HG02885 (cell line): ENCODE measurements around the gene PLCG1.

Experiments used
- ATAC-seq: cut with Tn5 transposase; IDR thresholded peaks from one replicate; pipeline ENCODE4 v1.9.1; 2021; ENCODE audit warnings: mild to moderate bottlenecking; ENCODE audit not compliant: unreplicated experiment, poor library complexity

PLCG1 gene

DNA sequence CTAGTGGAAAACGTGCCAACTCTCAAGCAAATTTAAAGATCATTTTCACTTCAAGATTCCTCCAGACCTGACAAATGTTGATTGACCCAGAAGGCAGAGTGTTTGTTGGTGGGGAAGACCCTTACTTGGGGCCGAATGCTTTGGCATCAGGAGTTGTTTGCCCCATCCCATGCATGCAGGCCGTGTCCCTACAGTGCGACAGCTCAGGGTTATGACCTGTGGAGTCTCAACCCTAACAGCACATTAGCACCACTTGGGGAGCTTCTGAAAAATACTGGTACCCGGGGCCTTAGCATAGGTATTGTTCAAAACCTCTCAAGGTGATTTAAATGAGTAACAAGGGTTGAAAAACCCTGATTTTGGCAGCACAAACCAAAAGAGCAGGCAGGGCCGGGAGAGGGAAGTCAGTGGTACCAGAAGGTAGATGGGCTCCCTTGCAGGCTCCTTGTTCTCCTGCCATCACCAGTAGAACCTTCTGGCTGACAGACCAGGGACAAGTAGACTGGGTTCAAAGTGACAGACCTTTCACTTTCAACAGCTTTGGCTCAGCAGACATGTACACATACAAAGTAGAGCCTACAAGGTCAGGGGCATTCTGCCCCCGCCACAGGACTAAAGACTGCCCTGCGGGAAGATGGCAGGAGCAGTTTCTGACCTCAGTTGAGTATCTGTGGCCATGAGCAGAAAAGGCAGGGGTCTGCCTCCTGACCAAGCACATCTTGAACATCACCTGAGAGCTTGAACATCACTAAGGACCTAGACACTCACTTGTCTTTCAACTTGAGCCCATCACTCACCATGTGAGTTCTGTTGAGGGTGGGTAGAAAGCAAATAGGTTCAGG lies 39.6 kb downstream of the PLCG1 start:
- no peak for ATAC-seq

DNA sequence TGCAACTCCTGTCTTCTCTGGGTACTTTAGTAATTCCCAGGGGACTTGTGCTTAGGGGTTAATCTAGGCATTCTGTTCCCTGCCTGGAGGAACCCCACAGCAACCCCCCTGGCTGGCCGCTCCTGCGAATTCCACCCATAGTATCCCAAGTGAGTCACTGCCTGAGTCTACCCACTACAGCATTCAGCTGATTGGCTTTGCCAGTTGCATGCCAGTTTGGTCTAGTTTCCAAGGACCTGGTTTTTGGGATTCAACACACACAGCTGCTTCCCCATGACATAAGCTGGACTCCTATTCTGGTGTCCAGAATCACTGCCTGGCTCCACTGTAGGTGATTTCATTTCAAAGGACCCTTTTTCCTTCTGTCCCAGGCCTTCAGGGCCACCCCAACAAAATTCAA lies 40.3 kb downstream of the PLCG1 start:
- no peak for ATAC-seq

DNA sequence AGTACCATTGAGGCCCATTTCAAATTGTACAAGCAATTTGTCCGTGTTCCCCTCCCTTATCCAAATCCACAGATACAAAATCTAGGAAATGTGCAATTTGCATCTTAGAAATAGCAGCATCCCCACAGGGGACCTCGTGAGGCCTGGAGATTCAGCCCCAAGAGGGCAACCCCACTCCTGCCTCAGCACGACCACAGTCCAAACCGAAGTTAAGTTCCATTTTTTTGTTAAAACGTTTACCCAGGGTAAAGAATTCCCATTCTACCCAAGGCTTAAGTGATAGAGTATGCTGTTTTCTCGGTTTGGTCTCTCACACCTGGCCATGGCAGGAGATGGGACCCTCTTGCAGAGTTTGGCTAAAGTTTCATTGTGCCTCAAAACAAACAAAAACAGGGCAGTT lies 41.2 kb downstream of the PLCG1 start:
- ATAC-seq = no peak

DNA sequence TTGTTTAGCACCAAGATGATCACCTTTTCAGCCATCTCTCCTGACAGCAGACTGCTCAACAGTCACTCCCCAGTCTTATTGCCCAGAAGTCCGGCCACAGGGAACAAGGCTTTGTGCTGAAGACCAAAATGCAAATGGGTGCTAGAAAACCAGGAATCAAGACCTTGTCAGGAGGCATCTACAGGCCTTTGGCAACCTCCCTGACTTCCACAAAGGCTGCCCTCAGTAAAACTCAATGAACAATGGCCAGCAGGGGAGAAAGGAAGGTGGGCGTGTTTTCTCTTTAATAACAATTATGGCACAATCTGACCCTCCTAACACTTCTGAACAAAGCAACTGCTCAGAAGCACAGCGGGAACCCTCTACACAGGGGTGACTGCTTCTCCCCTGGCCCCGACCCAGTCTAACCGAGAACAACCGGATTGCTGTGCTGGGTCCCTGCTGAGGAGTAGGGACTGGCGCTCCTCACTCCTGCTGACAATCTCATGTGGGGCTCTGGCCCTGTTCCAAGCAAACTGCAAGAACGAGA lies 41.6 kb downstream of the PLCG1 start:
- no peak for ATAC-seq

DNA sequence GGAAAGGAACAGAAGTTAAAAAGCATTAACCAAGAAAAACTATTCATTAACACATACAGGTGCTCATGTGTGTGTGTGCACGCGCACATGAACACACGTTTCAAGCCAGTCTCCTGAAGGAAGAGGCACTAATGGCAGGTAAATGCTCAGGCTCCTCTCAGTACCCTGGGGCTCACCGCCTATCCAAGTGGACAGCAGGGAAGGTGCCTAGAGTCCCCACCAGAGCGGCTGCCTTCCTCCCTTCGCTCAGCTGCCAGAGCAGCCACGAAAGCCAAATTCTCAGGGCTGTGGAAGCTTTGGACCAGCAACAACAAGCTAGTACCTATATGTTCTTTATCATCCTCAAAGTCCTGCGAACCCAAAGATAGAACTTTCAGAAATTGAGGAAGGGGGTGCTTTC lies 42.6 kb downstream of the PLCG1 start:
- ATAC-seq = no peak

DNA sequence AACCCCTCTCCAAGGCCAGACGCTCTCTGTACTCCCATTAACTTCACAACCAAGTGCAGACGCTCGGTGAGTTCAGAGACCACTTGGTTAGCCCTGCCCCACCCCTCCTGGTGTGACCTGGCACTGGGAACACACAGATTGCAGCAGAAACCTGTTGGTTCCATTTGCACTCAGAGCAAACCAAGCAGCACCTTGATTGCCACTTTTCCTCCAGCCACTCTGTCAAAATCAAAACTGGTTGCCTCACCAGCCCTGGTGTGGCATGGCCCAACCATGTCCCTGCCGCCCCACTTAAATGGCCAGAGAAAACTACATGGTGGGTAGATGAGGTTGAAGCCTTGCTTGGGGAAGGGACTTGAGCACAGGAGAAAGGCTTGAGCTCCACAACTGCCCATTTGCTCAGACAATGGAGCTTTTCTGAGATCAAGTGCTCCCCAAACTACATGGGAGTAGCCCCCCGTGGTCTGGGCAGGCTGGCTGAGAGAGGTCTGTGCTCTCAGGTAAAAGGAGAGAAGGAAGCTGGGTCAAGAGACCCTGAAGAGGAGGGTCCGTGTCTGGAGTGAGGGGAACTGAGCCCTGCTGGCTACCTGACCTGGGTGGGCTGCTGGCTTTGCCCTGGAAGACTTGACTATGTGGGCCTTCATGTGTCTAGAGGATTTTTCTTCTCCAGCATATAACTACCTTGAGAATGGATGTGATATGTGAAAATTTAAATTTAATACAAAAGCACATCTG lies 43.4 kb downstream of the PLCG1 start:
- no peak for ATAC-seq

DNA sequence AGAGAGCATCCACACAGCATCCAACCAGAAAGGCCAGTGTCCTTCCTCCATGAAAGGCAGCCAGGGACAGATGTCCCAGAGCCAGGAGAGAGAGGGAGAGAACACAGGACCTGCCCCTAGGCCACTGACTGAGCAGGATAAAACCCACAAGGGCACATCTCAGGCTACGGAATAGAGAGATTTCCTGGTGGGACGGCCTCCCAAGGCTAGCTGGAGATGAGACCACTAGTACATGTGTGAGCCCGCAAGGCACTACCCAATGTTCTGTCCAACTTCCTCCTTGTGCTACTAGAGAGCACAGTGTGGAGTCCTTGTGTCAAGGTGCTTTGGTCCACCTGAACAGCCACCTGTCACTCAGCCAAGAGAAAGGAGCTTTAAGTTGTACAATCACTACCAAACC lies 44.2 kb downstream of the PLCG1 start:
- ATAC-seq = no peak

DNA sequence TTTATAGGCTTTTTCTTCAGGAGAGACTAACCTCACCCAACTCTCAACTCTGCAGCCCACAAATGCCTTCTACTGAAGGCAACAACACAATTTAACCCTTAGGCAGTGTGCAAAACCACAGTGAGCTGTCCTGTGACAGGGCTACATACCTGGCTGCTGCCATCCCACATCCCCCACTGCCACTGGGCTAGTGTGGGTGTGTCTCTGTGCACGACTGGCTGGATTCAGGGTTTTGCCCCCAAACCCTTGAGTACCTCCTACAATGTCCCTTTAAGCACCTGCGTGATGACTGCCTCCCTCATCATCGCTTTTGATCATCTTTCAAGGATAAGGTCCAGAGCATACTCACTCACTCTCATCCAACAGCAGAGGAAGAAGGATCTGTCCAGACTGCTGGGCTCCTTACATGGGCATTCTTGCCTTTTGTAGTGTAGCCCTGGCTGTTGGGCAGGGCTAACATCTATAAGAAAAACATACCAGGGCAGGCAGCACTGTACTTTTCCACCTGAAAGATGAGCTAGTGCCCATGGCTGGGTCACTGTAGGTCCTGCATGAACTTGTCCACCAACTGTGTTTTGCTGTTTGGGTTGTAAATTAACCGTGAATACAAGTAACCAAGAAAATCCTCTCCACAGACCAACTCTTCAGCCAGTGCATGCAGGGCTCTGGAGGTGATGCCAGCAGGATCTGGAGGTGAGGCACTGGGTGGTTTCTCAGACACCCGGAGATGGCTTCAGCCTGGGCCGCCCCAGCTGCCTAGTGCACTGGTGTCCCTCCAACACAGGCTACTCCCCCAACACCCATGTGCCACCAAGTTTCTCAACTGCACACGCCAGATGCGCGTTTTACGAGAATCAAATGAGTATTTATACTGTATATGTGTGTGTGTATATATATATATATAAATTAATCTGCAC lies 45.2 kb downstream of the PLCG1 start:
- no peak for ATAC-seq

DNA sequence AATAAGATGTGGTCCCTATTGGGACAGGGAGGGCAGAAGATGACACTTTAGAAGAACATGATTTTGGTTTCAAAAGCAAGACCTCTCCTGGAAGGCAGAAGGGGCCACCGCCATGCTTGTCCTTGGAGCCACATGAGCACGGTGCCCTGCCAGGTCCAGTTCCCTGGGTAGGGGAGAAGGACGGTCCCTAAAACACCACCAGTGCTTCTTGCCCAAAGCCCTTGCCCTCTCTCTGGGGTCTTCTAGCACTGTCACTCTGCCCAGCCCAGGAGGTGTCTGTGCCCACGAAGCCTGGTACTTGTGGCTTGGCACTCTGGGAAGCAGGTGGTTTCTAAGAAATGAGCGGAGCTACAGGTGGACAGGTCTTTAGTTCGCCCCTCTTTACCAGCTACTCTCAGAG lies 46.0 kb downstream of the PLCG1 start:
- ATAC-seq = no peak

DNA sequence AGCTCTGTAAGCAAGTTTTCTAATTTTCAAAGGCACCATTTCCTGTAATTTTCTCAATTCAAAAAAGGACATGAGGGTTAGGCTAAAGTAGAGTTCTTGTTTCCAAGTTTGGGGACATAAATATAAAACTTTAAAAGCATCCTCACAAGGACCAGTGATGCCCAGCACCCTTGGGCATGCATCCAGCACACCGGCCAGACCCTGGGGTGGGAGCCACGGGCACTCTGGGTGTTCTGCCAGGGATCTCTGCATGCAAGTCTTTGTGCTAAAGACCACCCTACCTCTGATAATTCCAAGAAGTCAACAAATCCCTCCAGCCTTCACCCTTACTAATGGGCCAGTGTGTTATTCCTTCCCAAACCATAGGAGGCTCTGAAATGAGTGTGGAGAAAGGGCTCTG lies 46.5 kb downstream of the PLCG1 start:
- ATAC-seq = no peak

DNA sequence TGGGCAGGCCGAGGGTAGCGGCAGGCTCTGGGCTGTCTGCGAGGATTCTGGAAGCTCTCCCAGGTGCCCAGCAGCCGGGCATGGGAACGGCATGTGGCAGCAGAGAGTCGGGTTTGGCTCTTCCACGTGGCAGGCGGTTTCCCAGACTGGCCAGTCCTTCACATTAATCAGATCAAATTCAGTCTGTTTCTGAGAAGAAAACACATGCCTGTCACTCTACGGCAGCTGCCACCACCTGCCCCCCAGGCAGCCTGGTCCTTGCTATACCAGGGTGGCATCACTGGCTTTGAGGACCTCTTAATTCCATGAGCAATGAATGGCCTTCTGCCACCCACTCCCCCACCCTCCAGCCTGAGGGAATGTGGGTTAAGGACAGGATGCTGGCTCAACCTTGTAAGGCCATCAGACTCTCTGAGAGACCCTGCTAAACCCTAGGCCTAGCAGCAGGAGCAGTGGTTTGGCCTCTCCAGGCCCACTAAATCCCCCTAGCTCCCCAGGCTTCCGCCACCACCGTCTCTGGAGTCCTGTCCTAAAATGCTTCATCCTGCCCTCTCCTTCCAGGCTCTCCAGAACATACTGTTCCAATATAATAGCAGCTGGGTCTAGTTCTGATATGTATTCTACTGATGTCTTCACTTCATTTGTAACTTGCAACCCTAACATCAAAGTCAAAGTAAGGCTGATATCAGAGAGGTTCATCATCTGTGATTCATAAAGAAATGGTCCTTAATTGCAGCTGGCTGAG lies 47.8 kb downstream of the PLCG1 start:
- ATAC-seq = no peak

DNA sequence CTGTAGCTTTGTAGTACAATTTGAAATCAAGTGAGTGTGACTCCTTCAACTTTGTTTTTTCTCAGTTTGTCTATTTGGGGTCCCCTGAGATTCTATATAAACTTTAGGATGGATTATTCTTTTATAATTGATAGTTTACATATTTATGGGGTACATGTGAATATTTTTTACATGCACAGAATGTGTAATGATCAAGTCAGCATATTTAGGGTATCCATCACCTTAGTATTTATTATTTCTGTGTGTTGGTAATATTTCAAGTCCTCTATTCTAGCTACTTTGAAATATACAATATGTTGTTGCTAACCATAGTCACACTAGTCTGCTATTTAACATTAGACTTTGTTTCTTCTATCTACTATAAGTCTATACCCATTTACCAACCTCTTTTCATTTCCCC lies 50.3 kb downstream of the PLCG1 start:
- ATAC-seq = no peak

DNA sequence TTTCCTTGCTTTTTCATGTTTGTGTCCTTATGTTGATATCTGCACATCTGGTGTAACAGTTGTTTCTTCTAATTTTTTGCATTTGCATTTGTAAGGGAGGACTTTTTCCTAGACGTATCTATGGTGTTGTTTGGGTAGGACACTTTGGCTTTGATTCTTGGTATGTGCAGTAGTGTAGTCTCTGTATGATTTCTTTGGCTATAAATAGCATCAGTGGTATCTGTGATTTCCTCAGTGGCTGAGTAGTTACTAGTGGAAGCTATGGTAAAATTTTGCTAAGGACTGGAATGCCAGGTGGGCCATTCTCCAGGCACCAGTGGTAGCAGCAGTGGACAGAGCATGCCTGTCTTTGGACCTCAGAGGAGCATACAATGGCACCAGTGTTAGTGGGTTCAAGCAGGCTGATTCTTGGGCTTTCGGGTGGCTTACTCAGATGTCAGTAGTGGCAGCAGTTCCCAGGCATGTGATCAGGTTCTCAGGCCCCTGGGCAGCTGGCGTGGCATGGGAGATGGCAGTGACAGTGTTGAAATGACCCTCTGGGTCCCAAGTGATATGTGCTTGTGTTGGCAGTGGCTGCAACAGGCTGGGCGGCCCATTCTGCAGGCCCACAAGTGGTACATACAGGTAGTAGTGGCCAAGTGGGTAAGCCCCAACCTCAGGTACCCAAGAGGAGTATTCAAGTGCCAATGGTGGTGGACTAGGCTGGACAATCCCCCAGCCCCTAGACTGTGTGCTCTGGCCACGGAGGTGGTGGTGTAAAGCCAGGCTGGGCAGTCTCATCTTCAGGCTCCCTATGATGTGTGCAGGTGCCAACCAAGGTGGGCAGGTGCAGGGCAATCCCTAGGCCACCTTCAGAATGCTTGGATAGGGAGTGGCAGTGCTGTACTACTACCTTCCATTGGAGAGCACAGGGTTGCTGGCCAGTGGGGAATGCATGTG lies 54.5 kb downstream of the PLCG1 start:
- no peak for ATAC-seq

DNA sequence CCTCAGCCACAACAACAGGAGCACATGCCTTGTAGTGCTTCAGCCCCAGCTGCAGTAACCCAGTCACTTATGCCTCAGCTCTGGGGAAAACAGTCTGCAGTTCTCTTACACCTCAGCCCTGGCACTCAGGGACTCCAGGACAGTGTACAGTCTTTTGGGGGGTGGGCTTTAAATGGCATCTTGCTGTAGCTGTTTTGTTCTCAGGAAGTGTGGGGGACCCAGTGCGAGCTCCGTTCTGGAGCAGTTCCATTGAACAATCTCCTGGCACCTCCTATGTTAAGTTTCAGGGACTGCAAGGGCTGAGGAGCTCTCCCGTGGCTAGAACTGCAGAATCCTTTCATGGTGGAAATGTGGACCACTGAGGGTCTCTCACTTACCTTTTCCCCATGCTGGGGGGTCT lies 55.2 kb downstream of the PLCG1 start:
- no peak for ATAC-seq

DNA sequence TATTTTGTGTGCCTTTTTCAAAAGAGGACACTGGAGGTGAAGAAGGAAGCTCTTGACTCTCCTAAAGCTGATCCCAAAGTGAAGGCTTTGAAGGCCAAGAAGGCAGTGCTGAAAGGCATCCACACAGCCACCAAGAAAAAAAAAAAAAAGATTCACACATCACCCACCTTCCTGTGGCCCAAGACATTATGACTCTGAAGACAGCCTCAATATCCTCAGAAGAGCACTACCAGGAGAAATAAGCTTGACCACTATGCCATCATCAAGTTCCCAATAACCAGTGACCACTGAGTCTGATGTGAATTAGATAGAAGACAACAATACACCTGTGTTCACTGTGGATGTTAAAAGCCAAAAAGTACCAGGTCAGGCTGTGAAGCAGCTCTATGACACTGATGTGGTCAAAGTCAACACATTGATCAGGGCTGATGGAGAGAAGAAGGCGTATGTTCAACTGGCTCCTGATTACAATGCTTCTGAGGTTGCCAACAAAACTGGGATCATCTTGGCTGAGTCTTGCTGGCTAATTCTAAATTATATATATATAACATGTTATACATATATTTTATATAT lies 59.4 kb downstream of the PLCG1 start:
- no peak for ATAC-seq

DNA sequence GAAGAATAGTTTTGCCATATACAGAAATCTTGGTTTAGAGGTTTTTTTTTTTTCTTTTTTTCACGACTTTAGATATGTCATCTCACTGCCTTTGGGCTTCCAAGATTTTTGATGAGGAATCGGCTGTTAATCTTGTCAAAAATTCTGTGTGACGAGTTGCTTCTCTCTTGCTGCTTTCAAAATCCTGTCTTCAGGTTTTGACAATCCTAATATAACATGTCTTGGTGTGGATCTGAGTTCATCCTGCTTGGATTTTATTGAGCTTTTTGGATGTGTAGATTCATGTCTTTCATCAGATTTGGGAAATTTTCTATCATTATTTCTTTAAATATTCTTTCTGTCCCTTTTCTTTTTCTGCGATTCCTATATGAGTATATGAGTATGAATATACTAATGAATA lies 61.1 kb downstream of the PLCG1 start:
- no peak for ATAC-seq

DNA sequence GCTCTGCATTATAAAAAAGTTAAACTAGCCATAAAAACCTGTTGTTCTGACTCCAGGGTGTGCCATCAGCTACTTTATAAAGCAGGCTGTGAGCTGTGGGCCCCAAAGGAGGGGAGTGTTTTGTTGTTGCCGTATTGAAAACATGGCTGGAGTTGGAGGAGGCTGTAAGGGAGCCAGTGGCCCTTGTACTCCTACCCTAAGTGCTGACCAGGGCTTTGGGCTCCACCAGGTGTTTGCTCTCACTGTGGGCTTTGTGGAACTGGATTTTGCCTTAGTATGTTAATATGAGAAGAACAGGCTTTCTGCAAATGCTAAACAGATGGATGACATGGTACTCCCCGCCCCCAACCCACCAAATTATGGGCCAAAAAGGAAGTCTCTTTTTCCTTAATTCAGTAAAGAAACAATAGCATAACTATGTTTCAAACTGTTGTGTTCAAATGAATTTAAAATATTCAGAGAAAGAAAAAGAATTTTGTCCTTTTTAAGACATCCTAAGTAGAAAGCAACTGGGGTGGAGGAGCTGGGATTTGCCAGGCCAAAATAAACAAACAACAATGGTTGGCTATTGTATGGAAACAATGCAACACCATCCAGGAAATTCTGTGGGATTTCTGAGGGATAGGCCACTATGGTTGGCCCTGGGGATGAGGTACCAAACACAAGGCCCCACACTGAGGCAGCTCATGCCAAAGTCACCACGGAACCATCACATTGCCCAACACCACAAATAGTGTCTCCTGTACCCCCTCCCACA lies 63.3 kb downstream of the PLCG1 start:
- ATAC-seq = no peak

DNA sequence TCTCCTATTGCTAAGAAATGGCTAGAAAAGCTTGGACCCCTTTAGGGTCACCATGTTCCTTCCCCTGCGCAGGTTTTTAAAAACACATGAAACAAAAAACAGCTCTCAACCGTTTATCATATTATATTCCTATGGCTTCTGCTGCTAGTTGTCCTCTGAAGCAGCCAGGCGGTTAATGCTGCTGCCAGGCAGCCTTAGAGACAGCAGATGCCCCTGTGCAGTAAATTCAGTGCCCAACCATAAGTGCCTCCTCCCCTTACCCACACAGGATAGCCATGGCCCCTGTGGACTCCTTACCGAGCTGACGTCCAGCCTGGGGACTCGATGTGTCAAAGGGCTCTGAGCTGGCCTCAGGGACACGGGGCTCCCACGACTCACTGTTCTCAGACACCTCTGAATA lies 64.4 kb downstream of the PLCG1 start:
- ATAC-seq = no peak
